ENCODE data around the gene OLFM2.

OLFM2 gene

GRCh38 chr19:9936326-9937000 is at the start of gene OLFM2:
Gene OLFM2 (minus strand): TSS chr19:9936515. CDS start chr19:9936366, 149 bp downstream.
- peaks cover 13% of the 10 kb centered on the region for H3K4me1 ChIP-seq (ENCODE audit: insufficient read depth, low read length)
- no peaks in the 10 kb centered on the region for H3K36me3 ChIP-seq (ENCODE audit: insufficient read depth, low read length)
- H2AFZ ChIP-seq (ENCODE audit: low read depth, low read length), result peak within 1 kb of the TSS; percentile 27
- no peaks in the 10 kb centered on the region for H3K27me3 ChIP-seq (ENCODE audit: insufficient read depth, low read length)
- H3K9me3 ChIP-seq (ENCODE audit: low read length), result no peaks in the 10 kb centered on the region
- H3K4me3 ChIP-seq (ENCODE audit: low read length), result peak within 1 kb of the TSS; percentile 49

- Histone ChIP-seq H3K4me3 (ENCODE audit: low read length) (no peak overlapping the region), H3K4me1 (ENCODE audit: insufficient read depth, low read length) (peaks cover 8% of the 10 kb centered on the region), H3K36me3 (ENCODE audit: insufficient read depth, low read length) (no peaks in the 10 kb centered on the region), H2AFZ (ENCODE audit: low read depth, low read length) (no peak overlapping the region), H3K9me3 (ENCODE audit: low read length) (no peaks in the 10 kb centered on the region), H3K27me3 (ENCODE audit: insufficient read depth, low read length) (no peaks in the 10 kb centered on the region)
Measured at GRCh38 chr19:9981406-9982260, 45.3 kb upstream of the OLFM2 start.

GRCh38 chr19:9972103-9972502 is 35.8 kb upstream of the OLFM2 start:
- Histone ChIP-seq H3K27me3 (ENCODE audit: insufficient read depth, low read length) (peaks cover 7% of the 10 kb centered on the region), H3K4me1 (ENCODE audit: insufficient read depth, low read length) (no peaks in the 10 kb centered on the region), H3K9me3 (ENCODE audit: low read length) (no peaks in the 10 kb centered on the region), H3K4me3 (ENCODE audit: low read length) (no peak overlapping the region), H2AFZ (ENCODE audit: low read depth, low read length) (no peak overlapping the region), H3K36me3 (ENCODE audit: insufficient read depth, low read length) (no peaks in the 10 kb centered on the region)

- peaks cover 14% of the 10 kb centered on the region for H3K27me3 ChIP-seq (ENCODE audit: insufficient read depth, low read length)
- H3K36me3 ChIP-seq (ENCODE audit: insufficient read depth, low read length), result no peaks in the 10 kb centered on the region
- no peak overlapping the region for H3K4me3 ChIP-seq (ENCODE audit: low read length)
- no peaks in the 10 kb centered on the region for H3K9me3 ChIP-seq (ENCODE audit: low read length)
- H2AFZ ChIP-seq (ENCODE audit: low read depth, low read length), result no peak overlapping the region
- H3K4me1 ChIP-seq (ENCODE audit: insufficient read depth, low read length), result no peaks in the 10 kb centered on the region
Measured at GRCh38 chr19:9971166-9971897, 35.0 kb upstream of the OLFM2 start.

- no peaks in the 10 kb centered on the region for H3K36me3 ChIP-seq (ENCODE audit: insufficient read depth, low read length)
- no peaks in the 10 kb centered on the region for H3K4me1 ChIP-seq (ENCODE audit: insufficient read depth, low read length)
- H3K9me3 ChIP-seq (ENCODE audit: low read length), result no peaks in the 10 kb centered on the region
- H3K4me3 ChIP-seq (ENCODE audit: low read length), result no peak overlapping the region
- H2AFZ ChIP-seq (ENCODE audit: low read depth, low read length), result no peak overlapping the region
- peaks cover 18% of the 10 kb centered on the region for H3K27me3 ChIP-seq (ENCODE audit: insufficient read depth, low read length)
Measured at GRCh38 chr19:9970481-9970880, 34.2 kb upstream of the OLFM2 start.

GRCh38 chr19:9969688-9969975 is 33.3 kb upstream of the OLFM2 start:
- Histone ChIP-seq H3K36me3 (ENCODE audit: insufficient read depth, low read length) (no peaks in the 10 kb centered on the region), H3K4me1 (ENCODE audit: insufficient read depth, low read length) (no peaks in the 10 kb centered on the region), H3K4me3 (ENCODE audit: low read length) (no peak overlapping the region)

GRCh38 chr19:9968820-9969687 is 32.7 kb upstream of the OLFM2 start:
- Histone ChIP-seq H3K36me3 (ENCODE audit: insufficient read depth, low read length) (no peaks in the 10 kb centered on the region), H3K27me3 (ENCODE audit: insufficient read depth, low read length) (peaks cover 18% of the 10 kb centered on the region), H3K9me3 (ENCODE audit: low read length) (no peaks in the 10 kb centered on the region), H3K4me3 (ENCODE audit: low read length) (no peak overlapping the region), H3K4me1 (ENCODE audit: insufficient read depth, low read length) (no peaks in the 10 kb centered on the region), H2AFZ (ENCODE audit: low read depth, low read length) (no peak overlapping the region)

More at GRCh38 chr19:9969688-9969975, 33.3 kb upstream of the OLFM2 start:
- Histone ChIP-seq H3K27me3 (ENCODE audit: insufficient read depth, low read length) (peaks cover 18% of the 10 kb centered on the region), H2AFZ (ENCODE audit: low read depth, low read length) (no peak overlapping the region), H3K9me3 (ENCODE audit: low read length) (no peaks in the 10 kb centered on the region)

- Histone ChIP-seq H3K36me3 (ENCODE audit: insufficient read depth, low read length) (no peaks in the 10 kb centered on the region), H3K27me3 (ENCODE audit: insufficient read depth, low read length) (peaks cover 18% of the 10 kb centered on the region)
Measured at GRCh38 chr19:9967326-9967725, 31.0 kb upstream of the OLFM2 start.

GRCh38 chr19:9966448-9966847 is 30.1 kb upstream of the OLFM2 start:
- H3K36me3 ChIP-seq (ENCODE audit: insufficient read depth, low read length), result no peaks in the 10 kb centered on the region
- H3K9me3 ChIP-seq (ENCODE audit: low read length), result no peaks in the 10 kb centered on the region
- H3K4me3 ChIP-seq (ENCODE audit: low read length), result no peak overlapping the region
- H2AFZ ChIP-seq (ENCODE audit: low read depth, low read length), result no peak overlapping the region
- peaks cover 18% of the 10 kb centered on the region for H3K27me3 ChIP-seq (ENCODE audit: insufficient read depth, low read length)
- H3K4me1 ChIP-seq (ENCODE audit: insufficient read depth, low read length), result no peaks in the 10 kb centered on the region

More at GRCh38 chr19:9967326-9967725, 31.0 kb upstream of the OLFM2 start:
- Histone ChIP-seq H3K9me3 (ENCODE audit: low read length) (no peaks in the 10 kb centered on the region), H2AFZ (ENCODE audit: low read depth, low read length) (no peak overlapping the region), H3K4me3 (ENCODE audit: low read length) (no peak overlapping the region), H3K4me1 (ENCODE audit: insufficient read depth, low read length) (no peaks in the 10 kb centered on the region)

GRCh38 chr19:9966024-9966423 is 29.7 kb upstream of the OLFM2 start:
- H2AFZ ChIP-seq (ENCODE audit: low read depth, low read length), result no peak overlapping the region
- H3K4me1 ChIP-seq (ENCODE audit: insufficient read depth, low read length), result no peaks in the 10 kb centered on the region
- no peaks in the 10 kb centered on the region for H3K36me3 ChIP-seq (ENCODE audit: insufficient read depth, low read length)
- no peak overlapping the region for H3K4me3 ChIP-seq (ENCODE audit: low read length)
- no peaks in the 10 kb centered on the region for H3K9me3 ChIP-seq (ENCODE audit: low read length)
- H3K27me3 ChIP-seq (ENCODE audit: insufficient read depth, low read length), result peaks cover 18% of the 10 kb centered on the region

GRCh38 chr19:9962623-9963290 is 26.4 kb upstream of the OLFM2 start:
- H3K4me3 ChIP-seq (ENCODE audit: low read length), result no peak overlapping the region
- H3K9me3 ChIP-seq (ENCODE audit: low read length), result no peaks in the 10 kb centered on the region
- H3K27me3 ChIP-seq (ENCODE audit: insufficient read depth, low read length), result peaks cover 17% of the 10 kb centered on the region
- H3K36me3 ChIP-seq (ENCODE audit: insufficient read depth, low read length), result no peaks in the 10 kb centered on the region
- H2AFZ ChIP-seq (ENCODE audit: low read depth, low read length), result no peak overlapping the region
- no peaks in the 10 kb centered on the region for H3K4me1 ChIP-seq (ENCODE audit: insufficient read depth, low read length)

GRCh38 chr19:9961103-9961502 is 24.8 kb upstream of the OLFM2 start:
- no peaks in the 10 kb centered on the region for H3K4me1 ChIP-seq (ENCODE audit: insufficient read depth, low read length)
- H3K9me3 ChIP-seq (ENCODE audit: low read length), result no peaks in the 10 kb centered on the region
- H2AFZ ChIP-seq (ENCODE audit: low read depth, low read length), result no peak overlapping the region
- peaks cover 4% of the 10 kb centered on the region for H3K27me3 ChIP-seq (ENCODE audit: insufficient read depth, low read length)
- no peaks in the 10 kb centered on the region for H3K36me3 ChIP-seq (ENCODE audit: insufficient read depth, low read length)
- no peak overlapping the region for H3K4me3 ChIP-seq (ENCODE audit: low read length)
